Thyroid gland (tissue), 4 donors: Measurements from ENCODE around the gene ERLIN1.
"Not testable (repeated sequence)": the region's sequence is repeated elsewhere in the genome, so short reads cannot be mapped to it uniquely, and the experiment has no call there.

Experiments used
- CTCF ChIP-seq, 6 experiments: fragments of 200-600 bp in 3 of 6; fragments of 450-650 bp in 3 of 6; sonication (generic) in 3 of 6; IDR thresholded peaks; one replicate each; pipeline ENCODE4 v1.5.1; 2016 to 2019; ENCODE audit warnings: antibody characterized with exemption in 6 of 6, mild to moderate bottlenecking in 2 of 6, inconsistent platforms in 1 of 6, moderate library complexity in 1 of 6
- POLR2A ChIP-seq, 2 donors: fragments of 450-650 bp; IDR thresholded peaks; one replicate each; pipeline ENCODE4 v1.6.1; 2017; ENCODE audit warnings: antibody characterized with exemption in 2 of 2, mild to moderate bottlenecking in 2 of 2, moderate library complexity in 1 of 2

- TF ChIP-seq CTCF, POLR2A (IDR thresholded peaks at IDR 0.05): not testable (repeated sequence)
Observed at GRCh38 chr10:100125335-100125734, 60.5 kb downstream of the ERLIN1 start.
